GM21786 (cell line): Measurements from ENCODE around the gene ZNF892.
"Not testable (repeated sequence)": the region's sequence is repeated elsewhere in the genome, so short reads cannot be mapped to it uniquely, and the experiment has no call there.

ENCODE experiments used
- ATAC-seq: cut with Tn5 transposase; IDR thresholded peaks from one replicate; pipeline ENCODE4 v1.9.1; 2021; ENCODE audit not compliant: unreplicated experiment

Gene ZNF892

GRCh38 chr2:95207111-95207961, at the start of gene ZNF892:
TSS of gene ZNF892 (plus strand) at chr2:95207521. CDS start at chr2:95207816, 295 bp downstream.
- ATAC-seq: peak; percentile 96

GRCh38 chr2:95158441-95158840, 48.9 kb upstream of the ZNF892 start:
- ATAC-seq: no peak

GRCh38 chr2:95158891-95159619, 48.3 kb upstream of the ZNF892 start:
- ATAC-seq: peak; percentile 36

- ATAC-seq: peak; percentile 82
These were observed 47.5 kb upstream of the ZNF892 start, which contains the start of gene ZNF514 for GRCh38 chr2:95159690-95160449. TSS of gene ZNF514 (minus strand) at chr2:95159848. CDS start at chr2:95153253, 6,595 bp downstream.

GRCh38 chr2:95165030-95165370, 42.3 kb upstream of the ZNF892 start:
- ATAC-seq: no peak

- peak; percentile 91 for ATAC-seq
These were observed 41.8 kb upstream of the ZNF892 start, which contains the start of gene ZNF2 for GRCh38 chr2:95165371-95166064. TSS of gene ZNF2 (plus strand) at chr2:95165809. CDS start at chr2:95176227, 10,418 bp downstream.

GRCh38 chr2:95166065-95166763, 41.1 kb upstream of the ZNF892 start:
- ATAC-seq: peak; percentile 4

- no peak for ATAC-seq
These were observed 35.4 kb upstream of the ZNF892 start for GRCh38 chr2:95171902-95172301.

- no peak for ATAC-seq
These were observed 33.2 kb upstream of the ZNF892 start for GRCh38 chr2:95174031-95174542.

GRCh38 chr2:95179451-95179850, 27.9 kb upstream of the ZNF892 start:
- ATAC-seq: no peak

- no peak for ATAC-seq
These were observed 25.5 kb upstream of the ZNF892 start for GRCh38 chr2:95181774-95182173.

- no peak for ATAC-seq
These were observed 22.1 kb upstream of the ZNF892 start for GRCh38 chr2:95185197-95185596.

- ATAC-seq: no peak
These were observed 21.3 kb upstream of the ZNF892 start for GRCh38 chr2:95185973-95186372.

- not testable (repeated sequence) for ATAC-seq
These were observed 14.4 kb upstream of the ZNF892 start for GRCh38 chr2:95192956-95193355.

GRCh38 chr2:95203911-95204310, 3.4 kb upstream of the ZNF892 start:
- no peak for ATAC-seq

GRCh38 chr2:95204396-95204795, 2.9 kb upstream of the ZNF892 start:
- no peak for ATAC-seq

GRCh38 chr2:95206096-95206495, 1.2 kb upstream of the ZNF892 start:
- ATAC-seq: no peak

GRCh38 chr2:95208106-95208505, 785 bp downstream of the ZNF892 start:
- ATAC-seq: no peak

- ATAC-seq: no peak
These were observed 7.8 kb downstream of the ZNF892 start for GRCh38 chr2:95215018-95215612.
